NCI-H2171 treated with DMSO at 0.1 percent for 48 hours (cell line): ENCODE data around the gene MMP24OS.

ENCODE experiments used
- DNase-seq: peaks from one replicate; lab custom pipeline; 2025; lab: John Stamatoyannopoulos, UW

MMP24OS gene

GRCh38 chr20:35291654-35292503, 14.0 kb upstream of the MMP24OS start, which contains the start of gene FAM83C:
Gene FAM83C, minus strand, starts transcription at chr20:35292425. Its CDS starts 121 bp downstream, at chr20:35292304.
- DNase-seq = no peak

GRCh38 chr20:35290887-35291417, 13.0 kb upstream of the MMP24OS start:
- no peak for DNase-seq

GRCh38 chr20:35290186-35290886, 12.4 kb upstream of the MMP24OS start:
- DNase-seq = no peak

- no peak for DNase-seq
Measured at GRCh38 chr20:35288325-35289060, 10.6 kb upstream of the MMP24OS start.

DNA sequence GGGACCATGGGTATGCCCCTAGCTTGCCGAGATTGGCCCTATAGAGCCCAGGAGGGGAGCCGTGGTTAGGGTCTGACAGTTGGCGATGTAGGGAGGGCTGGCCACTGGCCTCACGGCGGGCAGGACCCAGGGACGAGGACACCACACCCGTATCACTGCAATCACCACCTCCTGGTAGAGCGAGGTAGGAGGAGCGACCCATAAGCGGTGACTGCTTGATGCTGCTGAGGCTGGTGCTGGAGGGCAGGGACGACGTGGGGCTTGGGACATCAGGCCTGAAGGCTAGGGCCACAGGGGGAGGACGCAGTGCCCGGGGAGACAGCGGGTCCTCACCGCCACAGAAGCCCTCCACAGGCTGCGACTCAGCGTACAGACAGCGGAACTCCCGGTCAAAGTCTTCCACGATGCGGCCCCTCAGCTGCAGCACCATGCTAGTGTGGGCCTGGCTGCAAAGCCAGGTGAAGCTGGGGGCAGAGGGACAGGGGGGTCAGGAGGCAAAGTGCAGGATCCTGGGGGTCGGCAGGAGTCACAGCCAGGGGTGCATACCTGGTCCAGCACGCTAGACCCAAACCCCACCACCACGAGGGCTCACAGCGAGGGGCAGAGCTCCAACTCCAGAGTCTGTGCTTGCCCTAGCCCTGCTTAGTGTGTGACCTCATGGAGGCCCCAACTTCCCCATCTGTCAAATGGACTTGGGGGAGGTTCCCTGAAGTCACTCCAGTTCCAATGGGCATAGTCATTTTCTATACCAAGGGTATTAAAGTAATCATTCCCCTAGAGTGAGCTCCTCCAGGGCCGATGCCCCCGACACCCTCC, 9.8 kb upstream of the MMP24OS start:
- DNase-seq = no peak

- DNase-seq = no peak
Measured at GRCh38 chr20:35286899-35287508, 9.1 kb upstream of the MMP24OS start.

- DNase-seq = no peak
Measured at GRCh38 chr20:35286077-35286898, 8.4 kb upstream of the MMP24OS start.

GRCh38 chr20:35285806-35286076, 7.8 kb upstream of the MMP24OS start:
- no peak for DNase-seq

DNA sequence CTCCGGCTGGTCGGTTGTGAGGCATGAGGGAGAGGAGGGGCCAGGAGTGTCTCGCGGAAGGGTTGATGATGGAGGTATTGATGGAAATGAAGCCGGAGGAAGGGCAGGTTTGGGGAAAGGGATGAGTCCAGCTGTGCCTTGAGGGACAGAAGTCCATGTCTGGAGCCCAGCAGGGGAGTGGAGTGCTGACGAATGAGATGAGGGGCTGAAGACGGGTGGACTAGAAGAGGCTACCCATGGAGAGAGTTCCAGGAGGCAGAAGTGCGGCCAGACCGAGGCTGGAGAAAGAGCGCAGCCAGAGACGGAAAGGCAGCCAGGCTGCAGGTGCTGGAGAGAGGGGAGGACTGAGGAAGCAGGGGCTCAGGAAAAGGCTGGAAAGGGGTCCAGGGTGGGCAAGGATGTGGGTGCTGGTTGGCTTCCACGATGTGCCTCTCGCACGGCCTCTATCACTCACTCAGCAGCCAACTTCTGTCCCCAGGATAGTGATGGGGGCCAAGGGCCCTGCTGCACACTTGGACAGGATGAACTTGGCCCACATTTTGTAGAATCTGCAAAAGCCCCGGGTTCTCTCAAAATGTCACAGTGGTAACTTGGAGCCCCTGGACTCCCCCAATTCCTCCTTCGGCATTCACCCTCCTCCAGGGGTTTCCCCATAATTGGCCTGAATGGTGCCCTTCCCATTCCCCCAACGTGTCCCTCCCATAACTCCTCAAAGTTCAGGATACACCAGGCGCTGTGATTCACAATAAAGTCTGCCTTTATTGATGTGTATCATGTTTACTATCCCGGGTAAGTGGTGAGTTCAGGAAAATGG, 7.3 kb upstream of the MMP24OS start:
- DNase-seq = no peak

DNA sequence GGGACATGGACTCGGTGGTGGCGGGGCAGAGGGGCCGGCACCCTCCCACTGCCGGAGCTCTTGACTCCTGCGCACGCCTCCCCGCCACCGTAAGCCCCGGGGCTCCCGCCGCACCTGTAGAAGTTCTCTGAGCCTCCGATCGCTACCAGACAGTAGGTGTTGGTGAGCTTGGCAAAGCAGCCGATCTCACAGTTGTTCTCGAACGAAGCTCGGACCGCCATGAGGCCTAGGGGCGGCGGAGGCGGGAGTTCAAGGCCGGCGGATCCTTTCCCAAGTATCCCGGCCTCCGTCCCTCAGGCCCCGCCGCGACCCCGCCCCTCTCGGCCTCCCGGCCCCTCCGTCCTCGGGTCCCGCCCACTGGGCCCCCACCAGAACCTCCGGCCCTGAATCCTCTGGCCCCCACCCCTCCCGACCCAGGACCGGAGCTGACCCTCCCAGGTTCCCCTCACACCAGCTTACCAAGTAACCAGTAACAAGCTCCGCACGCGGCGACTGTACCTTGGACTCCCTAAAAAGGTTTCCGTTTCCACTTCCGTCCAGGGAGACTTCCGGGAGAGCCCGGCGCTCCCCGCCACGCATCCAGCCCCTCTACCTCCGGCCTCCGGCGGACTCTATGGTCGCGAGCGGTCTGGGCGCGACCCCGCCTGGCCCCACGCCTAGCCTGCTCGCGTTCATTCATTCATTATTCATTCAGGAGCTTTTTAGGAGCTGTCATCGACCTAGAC, 6.5 kb upstream of the MMP24OS start, which contains the start of gene EIF6:
EIF6 (minus strand) TSS at position 506 of the 725 bp plus-strand sequence; CDS start at position 221, 285 bp downstream.
- peak; percentile 91 for DNase-seq

DNA sequence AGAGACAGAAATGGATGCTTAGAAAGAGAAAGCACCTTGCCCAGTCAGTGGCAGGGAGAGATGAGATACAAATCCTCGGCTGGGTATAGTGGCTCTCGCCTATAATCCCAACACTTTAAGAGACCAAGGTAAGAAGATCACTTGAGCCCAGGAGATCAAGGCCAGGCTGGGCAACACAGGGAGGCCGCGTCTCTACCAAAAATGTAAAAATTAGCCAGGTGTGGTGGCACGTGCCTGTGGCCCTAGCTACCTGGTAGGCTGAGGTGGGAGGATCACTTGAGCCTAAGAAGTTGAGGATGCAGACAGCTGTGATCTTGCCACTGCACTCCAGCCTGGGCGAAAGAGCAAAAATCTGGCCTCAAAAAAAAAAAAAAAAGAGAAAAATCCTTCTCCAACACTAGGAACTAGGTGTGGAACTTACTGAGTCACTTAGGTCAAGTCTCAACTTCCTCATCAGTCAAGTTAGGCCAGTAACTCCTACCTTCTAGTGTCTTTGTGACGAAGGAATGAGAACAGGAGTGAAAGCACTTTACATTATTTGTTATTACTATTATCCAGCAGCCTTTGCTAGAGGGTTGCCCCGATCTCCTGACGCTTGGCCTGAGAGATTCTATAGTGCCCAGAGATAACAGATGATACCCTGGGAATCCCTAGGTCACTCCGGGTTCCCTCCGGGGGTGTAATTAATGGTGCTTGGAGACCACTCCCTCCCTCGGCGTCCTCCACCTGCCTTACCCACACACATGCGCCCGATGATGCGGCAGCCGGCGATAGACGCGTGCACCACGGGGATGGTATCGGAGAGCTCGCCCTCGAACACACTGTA, 5.7 kb upstream of the MMP24OS start:
- DNase-seq = no peak

DNA sequence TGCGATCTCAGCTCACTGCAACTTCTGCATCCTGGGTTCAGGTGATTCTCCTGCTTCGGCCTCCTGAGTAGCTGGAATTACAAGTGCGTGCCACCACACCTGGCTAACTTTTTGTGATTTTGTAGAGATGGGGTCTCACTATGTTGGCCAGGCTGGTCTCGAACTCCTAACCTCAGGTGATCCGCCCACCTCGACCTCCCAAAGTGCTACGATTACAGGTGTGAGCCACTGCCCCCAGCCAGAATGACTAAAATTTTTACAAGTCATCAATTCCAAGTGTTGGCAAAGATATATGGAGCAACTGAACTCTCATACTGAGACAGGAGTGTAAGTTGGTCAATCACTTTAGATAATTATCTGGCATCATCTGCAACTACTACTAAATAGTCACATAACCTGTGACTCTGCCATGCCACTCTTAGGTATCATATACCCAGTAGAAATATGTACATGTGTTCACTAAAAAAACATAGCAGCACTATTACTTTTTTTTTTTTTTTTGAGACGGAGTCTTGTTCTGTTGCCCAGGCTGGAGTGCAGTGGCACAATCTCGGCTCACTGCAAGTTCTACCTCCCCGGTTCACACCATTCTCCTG, 3.7 kb upstream of the MMP24OS start:
- DNase-seq = no peak

- DNase-seq = no peak
Measured at GRCh38 chr20:35280523-35280922, 2.6 kb upstream of the MMP24OS start.

DNA sequence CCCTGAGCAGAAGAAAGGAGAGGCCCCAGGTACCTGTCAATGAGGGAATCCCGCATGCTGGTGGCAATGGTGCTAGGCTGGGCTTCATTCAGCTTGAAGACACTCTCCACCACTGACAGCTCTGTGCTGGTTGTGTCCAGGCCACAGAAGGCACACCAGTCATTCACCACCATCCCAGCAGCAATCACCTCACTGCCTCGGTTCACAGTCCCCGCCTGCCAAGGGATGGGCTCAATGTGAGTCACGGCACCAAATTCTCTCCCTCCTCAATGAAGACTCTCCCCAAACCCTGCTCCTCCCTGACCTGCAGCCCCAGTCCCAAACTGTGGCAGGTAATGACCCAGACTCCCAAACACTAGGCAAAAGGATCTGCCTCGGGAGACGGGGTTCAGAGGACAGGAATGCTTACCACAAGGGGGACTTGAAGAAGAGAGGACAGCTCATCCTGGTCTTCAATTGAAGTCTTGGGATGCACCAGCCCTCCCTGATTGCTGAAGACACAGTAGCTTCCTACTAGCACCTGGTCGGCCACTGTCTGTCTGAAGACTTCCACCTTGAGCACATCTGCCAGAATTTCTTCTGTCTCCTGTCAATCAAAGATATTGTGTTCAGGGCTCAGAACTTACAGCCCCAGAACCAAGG, 1.7 kb upstream of the MMP24OS start:
- no peak for DNase-seq

DNA sequence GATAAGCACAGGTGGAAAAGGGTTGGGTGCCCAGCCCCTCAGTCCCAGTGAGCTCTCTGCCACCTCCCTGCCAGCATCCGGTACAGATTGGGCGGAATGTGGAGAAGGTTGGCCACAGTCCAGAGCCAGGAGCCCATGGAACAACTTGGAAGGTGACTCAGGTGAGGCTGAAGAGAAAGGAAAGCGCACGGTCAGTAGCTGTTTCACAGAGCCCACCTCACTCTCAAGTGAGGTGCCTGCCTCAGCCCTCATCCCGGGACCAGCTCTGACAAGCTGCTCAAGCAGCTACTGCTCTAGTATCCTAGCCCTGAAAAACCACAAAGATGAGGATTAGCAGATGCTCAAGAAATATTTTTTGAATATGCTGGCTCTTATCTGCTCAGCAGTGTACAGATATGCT, 1.1 kb upstream of the MMP24OS start:
- DNase-seq = no peak

DNA sequence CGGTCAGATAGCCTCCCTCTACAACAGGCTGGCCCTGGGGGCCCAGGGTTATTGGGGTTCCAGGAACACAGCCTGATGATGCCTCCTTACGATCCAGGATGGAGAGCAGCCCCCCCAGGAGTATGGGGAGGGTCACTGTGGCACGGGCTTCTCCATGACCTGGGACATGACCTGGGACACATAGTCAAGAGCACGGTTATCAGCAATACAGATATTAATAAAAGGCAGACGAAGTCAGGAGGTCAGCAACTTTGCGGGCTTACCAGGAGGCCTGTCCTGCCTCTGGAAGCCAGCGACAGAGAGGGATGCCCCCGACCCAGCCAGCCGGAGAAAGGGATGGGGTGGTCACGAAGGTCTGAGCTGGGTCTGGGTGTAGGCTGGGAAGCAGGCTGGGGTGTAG, 795 bp downstream of the MMP24OS start:
- DNase-seq = no peak

- no peak for DNase-seq
Measured at GRCh38 chr20:35276408-35276807, 1.5 kb downstream of the MMP24OS start.
